ENCODE data around the gene TSPAN11. TPM values are rescaled to one million over a fixed set of nuclear protein-coding genes. Genes with fewer than 3 reads are reported as not detected.

The TSPAN11 gene
- total and polyA plus RNA-seq, 2 experiments from 2014 or later: 2.1 to 6.0 TPM

DNA sequence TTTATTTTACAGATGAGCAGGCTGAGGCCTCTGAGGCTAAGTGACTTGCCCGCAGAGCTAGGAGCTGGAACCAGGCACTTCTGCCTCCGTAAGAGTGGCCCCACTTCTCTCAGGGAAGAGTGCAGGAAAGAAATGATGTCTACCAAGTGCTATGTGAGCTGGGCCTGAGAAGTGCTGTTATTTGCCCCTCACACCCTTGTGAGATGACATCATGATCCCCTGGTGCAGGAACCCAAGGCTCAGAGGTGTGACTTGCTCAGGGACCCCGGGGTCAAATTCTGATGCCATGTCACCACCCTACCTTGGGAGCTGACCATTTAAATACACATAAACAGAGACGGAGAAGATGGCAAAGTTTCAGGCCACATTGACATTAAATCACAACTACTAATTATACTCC lies 83.4 kb downstream of the TSPAN11 start:
- no peak overlapping the region for H3K4me3 ChIP-seq
- no peak overlapping the region for H3K4me2 ChIP-seq
- H3K27me3 ChIP-seq (ENCODE audit: insufficient read depth): no peaks in the 10 kb centered on the region
- peaks cover 8% of the 10 kb centered on the region for H3K4me1 Mint-ChIP-seq
- no peaks in the 10 kb centered on the region for H3K36me3 ChIP-seq (ENCODE audit: insufficient read depth)
- H3K36me3 Mint-ChIP-seq (ENCODE audit: low read depth): no peaks in the 10 kb centered on the region
- ATAC-seq (no peak), DNase-seq (ENCODE audit: low spot score) (no peak)
- H3K79me2 ChIP-seq (replicated peaks; ENCODE audit: insufficient read depth): no peaks in the 10 kb centered on the region
- no peaks in the 10 kb centered on the region for H3K9me2 ChIP-seq (ENCODE audit: insufficient read depth)
- H3K9me3 Mint-ChIP-seq: no peaks in the 10 kb centered on the region
- peaks cover 13% of the 10 kb centered on the region for H3K27me3 Mint-ChIP-seq (ENCODE audit: insufficient read depth, low read depth, poor library complexity)
- no peaks in the 10 kb centered on the region for H4K20me1 ChIP-seq (replicated peaks; ENCODE audit: insufficient read depth)
- no peak overlapping the region for H3K27ac ChIP-seq (ENCODE audit: low read depth)
- no peaks in the 10 kb centered on the region for H3F3A ChIP-seq (replicated peaks; ENCODE audit: low read depth)
- H3K4me1 ChIP-seq (ENCODE audit: insufficient read depth): no peaks in the 10 kb centered on the region
- H2AFZ ChIP-seq: no peak overlapping the region
- H3K4me3 Mint-ChIP-seq: no peak overlapping the region
- no peak overlapping the region for H3K27ac Mint-ChIP-seq
- TF ChIP-seq, protein P1, sequence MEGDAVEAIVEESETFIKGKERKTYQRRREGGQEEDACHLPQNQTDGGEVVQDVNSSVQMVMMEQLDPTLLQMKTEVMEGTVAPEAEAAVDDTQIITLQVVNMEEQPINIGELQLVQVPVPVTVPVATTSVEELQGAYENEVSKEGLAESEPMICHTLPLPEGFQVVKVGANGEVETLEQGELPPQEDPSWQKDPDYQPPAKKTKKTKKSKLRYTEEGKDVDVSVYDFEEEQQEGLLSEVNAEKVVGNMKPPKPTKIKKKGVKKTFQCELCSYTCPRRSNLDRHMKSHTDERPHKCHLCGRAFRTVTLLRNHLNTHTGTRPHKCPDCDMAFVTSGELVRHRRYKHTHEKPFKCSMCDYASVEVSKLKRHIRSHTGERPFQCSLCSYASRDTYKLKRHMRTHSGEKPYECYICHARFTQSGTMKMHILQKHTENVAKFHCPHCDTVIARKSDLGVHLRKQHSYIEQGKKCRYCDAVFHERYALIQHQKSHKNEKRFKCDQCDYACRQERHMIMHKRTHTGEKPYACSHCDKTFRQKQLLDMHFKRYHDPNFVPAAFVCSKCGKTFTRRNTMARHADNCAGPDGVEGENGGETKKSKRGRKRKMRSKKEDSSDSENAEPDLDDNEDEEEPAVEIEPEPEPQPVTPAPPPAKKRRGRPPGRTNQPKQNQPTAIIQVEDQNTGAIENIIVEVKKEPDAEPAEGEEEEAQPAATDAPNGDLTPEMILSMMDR (conservative IDR thresholded peaks at IDR 0.05; ENCODE audit: low read depth in 2 of 2): no peak
- TF ChIP-seq ZNF331 (CRISPR knock-in tag; IDR thresholded peaks at IDR 0.05; ENCODE audit: low read depth) (no peak), EZH2 (IDR thresholded peaks at IDR 0.05; ENCODE audit: low read depth, unreplicated experiment) (no peak), POLR2AphosphoS5 (IDR thresholded peaks at IDR 0.05; ENCODE audit: low read depth) (no peak), CREB1 (CRISPR knock-in tag; IDR thresholded peaks at IDR 0.05; ENCODE audit: low read depth) (no peak)
- TF ChIP-seq, protein P2, sequence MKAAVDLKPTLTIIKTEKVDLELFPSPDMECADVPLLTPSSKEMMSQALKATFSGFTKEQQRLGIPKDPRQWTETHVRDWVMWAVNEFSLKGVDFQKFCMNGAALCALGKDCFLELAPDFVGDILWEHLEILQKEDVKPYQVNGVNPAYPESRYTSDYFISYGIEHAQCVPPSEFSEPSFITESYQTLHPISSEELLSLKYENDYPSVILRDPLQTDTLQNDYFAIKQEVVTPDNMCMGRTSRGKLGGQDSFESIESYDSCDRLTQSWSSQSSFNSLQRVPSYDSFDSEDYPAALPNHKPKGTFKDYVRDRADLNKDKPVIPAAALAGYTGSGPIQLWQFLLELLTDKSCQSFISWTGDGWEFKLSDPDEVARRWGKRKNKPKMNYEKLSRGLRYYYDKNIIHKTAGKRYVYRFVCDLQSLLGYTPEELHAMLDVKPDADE (IDR thresholded peaks at IDR 0.05): no peak
- TF ChIP-seq, protein P3, sequence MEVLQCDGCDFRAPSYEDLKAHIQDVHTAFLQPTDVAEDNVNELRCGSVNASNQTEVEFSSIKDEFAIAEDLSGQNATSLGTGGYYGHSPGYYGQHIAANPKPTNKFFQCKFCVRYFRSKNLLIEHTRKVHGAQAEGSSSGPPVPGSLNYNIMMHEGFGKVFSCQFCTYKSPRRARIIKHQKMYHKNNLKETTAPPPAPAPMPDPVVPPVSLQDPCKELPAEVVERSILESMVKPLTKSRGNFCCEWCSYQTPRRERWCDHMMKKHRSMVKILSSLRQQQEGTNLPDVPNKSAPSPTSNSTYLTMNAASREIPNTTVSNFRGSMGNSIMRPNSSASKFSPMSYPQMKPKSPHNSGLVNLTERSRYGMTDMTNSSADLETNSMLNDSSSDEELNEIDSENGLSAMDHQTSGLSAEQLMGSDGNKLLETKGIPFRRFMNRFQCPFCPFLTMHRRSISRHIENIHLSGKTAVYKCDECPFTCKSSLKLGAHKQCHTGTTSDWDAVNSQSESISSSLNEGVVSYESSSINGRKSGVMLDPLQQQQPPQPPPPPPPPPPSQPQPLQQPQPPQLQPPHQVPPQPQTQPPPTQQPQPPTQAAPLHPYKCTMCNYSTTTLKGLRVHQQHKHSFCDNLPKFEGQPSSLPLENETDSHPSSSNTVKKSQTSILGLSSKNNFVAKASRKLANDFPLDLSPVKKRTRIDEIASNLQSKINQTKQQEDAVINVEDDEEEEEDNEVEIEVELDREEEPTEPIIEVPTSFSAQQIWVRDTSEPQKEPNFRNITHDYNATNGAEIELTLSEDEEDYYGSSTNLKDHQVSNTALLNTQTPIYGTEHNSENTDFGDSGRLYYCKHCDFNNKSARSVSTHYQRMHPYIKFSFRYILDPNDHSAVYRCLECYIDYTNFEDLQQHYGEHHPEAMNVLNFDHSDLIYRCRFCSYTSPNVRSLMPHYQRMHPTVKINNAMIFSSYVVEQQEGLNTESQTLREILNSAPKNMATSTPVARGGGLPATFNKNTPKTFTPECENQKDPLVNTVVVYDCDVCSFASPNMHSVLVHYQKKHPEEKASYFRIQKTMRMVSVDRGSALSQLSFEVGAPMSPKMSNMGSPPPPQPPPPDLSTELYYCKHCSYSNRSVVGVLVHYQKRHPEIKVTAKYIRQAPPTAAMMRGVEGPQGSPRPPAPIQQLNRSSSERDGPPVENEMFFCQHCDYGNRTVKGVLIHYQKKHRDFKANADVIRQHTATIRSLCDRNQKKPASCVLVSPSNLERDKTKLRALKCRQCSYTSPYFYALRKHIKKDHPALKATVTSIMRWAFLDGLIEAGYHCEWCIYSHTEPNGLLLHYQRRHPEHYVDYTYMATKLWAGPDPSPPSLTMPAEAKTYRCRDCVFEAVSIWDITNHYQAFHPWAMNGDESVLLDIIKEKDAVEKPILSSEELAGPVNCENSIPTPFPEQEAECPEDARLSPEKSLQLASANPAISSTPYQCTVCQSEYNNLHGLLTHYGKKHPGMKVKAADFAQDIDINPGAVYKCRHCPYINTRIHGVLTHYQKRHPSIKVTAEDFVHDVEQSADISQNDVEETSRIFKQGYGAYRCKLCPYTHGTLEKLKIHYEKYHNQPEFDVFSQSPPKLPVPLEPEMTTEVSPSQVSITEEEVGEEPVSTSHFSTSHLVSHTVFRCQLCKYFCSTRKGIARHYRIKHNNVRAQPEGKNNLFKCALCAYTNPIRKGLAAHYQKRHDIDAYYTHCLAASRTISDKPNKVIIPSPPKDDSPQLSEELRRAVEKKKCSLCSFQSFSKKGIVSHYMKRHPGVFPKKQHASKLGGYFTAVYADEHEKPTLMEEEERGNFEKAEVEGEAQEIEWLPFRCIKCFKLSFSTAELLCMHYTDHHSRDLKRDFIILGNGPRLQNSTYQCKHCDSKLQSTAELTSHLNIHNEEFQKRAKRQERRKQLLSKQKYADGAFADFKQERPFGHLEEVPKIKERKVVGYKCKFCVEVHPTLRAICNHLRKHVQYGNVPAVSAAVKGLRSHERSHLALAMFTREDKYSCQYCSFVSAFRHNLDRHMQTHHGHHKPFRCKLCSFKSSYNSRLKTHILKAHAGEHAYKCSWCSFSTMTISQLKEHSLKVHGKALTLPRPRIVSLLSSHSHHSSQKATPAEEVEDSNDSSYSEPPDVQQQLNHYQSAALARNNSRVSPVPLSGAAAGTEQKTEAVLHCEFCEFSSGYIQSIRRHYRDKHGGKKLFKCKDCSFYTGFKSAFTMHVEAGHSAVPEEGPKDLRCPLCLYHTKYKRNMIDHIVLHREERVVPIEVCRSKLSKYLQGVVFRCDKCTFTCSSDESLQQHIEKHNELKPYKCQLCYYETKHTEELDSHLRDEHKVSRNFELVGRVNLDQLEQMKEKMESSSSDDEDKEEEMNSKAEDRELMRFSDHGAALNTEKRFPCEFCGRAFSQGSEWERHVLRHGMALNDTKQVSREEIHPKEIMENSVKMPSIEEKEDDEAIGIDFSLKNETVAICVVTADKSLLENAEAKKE (CRISPR knock-in tag; IDR thresholded peaks at IDR 0.05): no peak

All from GM23338 (cell line).